H54 (cell line): Measurements from ENCODE around the gene ADAM8.

Experiments
- DNase-seq: peaks from one replicate; pipeline ENCODE4 v3.0.0; 2011; ENCODE audit warnings: low spot score, mixed read lengths; ENCODE audit not compliant: insufficient read length
- FAIRE-seq: peaks from 3 replicates; lab custom pipeline; 2011; peaks lifted over from hg19 to GRCh38; lab: Jason Lieb, UNC
- POLR2A ChIP-seq: IDR thresholded peaks from 2 replicates; pipeline ENCODE4 v1.6.1; 2011; ENCODE audit warnings: low read depth, mild to moderate bottlenecking, low read length

ADAM8 gene

GRCh38 chr10:133299224-133299623, 22.6 kb upstream of the ADAM8 start:
- DNase-seq (no peak), FAIRE-seq (no peak)
- no peak for TF ChIP-seq POLR2A

GRCh38 chr10:133298466-133298865, 21.8 kb upstream of the ADAM8 start:
- DNase-seq (no peak), FAIRE-seq (no peak)
- TF ChIP-seq POLR2A: no peak

GRCh38 chr10:133297504-133297903, 20.8 kb upstream of the ADAM8 start:
- FAIRE-seq: no peak
- TF ChIP-seq POLR2A: no peak
- no peak for DNase-seq

GRCh38 chr10:133295426-133296320, 19.0 kb upstream of the ADAM8 start:
- no peak for FAIRE-seq

GRCh38 chr10:133294189-133294588, 17.5 kb upstream of the ADAM8 start:
- TF ChIP-seq POLR2A: no peak
- FAIRE-seq: no peak
- DNase-seq: no peak

More at GRCh38 chr10:133295426-133296320, 19.0 kb upstream of the ADAM8 start:
- TF ChIP-seq POLR2A: no peak
- DNase-seq: no peak

GRCh38 chr10:133293810-133294119, 17.1 kb upstream of the ADAM8 start:
- FAIRE-seq: no peak
- no peak for TF ChIP-seq POLR2A
- DNase-seq: no peak

- peak; percentile 98 for FAIRE-seq
- peak; percentile 95 for DNase-seq
- TF ChIP-seq POLR2A: no peak
Measured at GRCh38 chr10:133292919-133293809, 16.5 kb upstream of the ADAM8 start.

- no peak for DNase-seq
- no peak for TF ChIP-seq POLR2A
- FAIRE-seq: no peak
Measured at GRCh38 chr10:133289761-133290160, 13.1 kb upstream of the ADAM8 start.

GRCh38 chr10:133287832-133288500, 11.3 kb upstream of the ADAM8 start:
- FAIRE-seq: no peak
- no peak for DNase-seq
- TF ChIP-seq POLR2A: no peak

GRCh38 chr10:133286366-133286765, 9.7 kb upstream of the ADAM8 start:
- no peak for TF ChIP-seq POLR2A
- DNase-seq (no peak), FAIRE-seq (no peak)

- no peak for DNase-seq
- no peak for FAIRE-seq
- TF ChIP-seq POLR2A: no peak
Measured at GRCh38 chr10:133285217-133285616, 8.5 kb upstream of the ADAM8 start.

- FAIRE-seq (no peak), DNase-seq (no peak)
- no peak for TF ChIP-seq POLR2A
Measured at GRCh38 chr10:133283931-133284330, 7.3 kb upstream of the ADAM8 start.

GRCh38 chr10:133282846-133283390, 6.2 kb upstream of the ADAM8 start:
- DNase-seq (no peak), FAIRE-seq (no peak)
- no peak for TF ChIP-seq POLR2A
